Vagina (tissue), 2 donors: ENCODE measurements around the gene CCT6B. TPM values are rescaled to one million over a fixed set of nuclear protein-coding genes. Genes with fewer than 3 reads are reported as not detected.

ENCODE experiments used
- DNase-seq, 2 donors: peaks; one replicate each; pipeline ENCODE4 v3.0.0-alpha.2; 2017; ENCODE audit errors: extremely low spot score in 2 of 2
- H3K27ac ChIP-seq: fragments of 200-600 bp; sonication (generic); one replicate; pipeline ENCODE4 v1.5.1; 2019
- H3K27me3 ChIP-seq: fragments of 200-600 bp; sonication (generic); one replicate; pipeline ENCODE4 v1.5.1; 2019
- H3K36me3 ChIP-seq, 2 donors: fragments of 200-600 bp; sonication (generic); one replicate each; pipeline ENCODE4 v1.5.1; 2017 to 2019
- H3K4me1 ChIP-seq: fragments of 200-600 bp; sonication (generic); one replicate; pipeline ENCODE4 v1.5.1; 2019
- H3K4me3 ChIP-seq, 2 donors: fragments of 200-600 bp; sonication (generic); 1 replicate in 1 of 2; 2 replicates in 1 of 2; pipeline ENCODE4 v1.5.1; 2016 to 2019
- H3K9me3 ChIP-seq: fragments of 200-600 bp; sonication (generic); one replicate; pipeline ENCODE4 v1.5.1; 2019
- POLR2A ChIP-seq, 2 donors: fragments of 450-650 bp; IDR thresholded peaks; one replicate each; pipeline ENCODE4 v1.6.1; 2017; ENCODE audit warnings: antibody characterized with exemption in 2 of 2, mild to moderate bottlenecking in 2 of 2, moderate library complexity in 2 of 2
- POLR2AphosphoS5 ChIP-seq, 2 donors: sonication (generic); formaldehyde crosslinking; IDR thresholded peaks; one replicate each; pipeline ENCODE4 v1.9.0; 2017; ENCODE audit warnings: antibody characterized with exemption in 2 of 2, mild to moderate bottlenecking in 2 of 2, low read depth in 1 of 2; ENCODE audit not compliant: insufficient read depth in 1 of 2
- intact Hi-C: fragments of 100-400 bp; cut with DNase I; formaldehyde crosslinking; loops from one replicate; pipeline ENCODE4 v1.15.1; 2023
- total RNA-seq: library from RNA; depleted of rRNA; stranded (reverse); fragments of >200 nt; gene quantifications from one replicate; pipeline ENCODE4 v1.2.3, GENCODE V29; 2016
- TF ChIP-seq, protein P1 (sequence below), 3 experiments: fragments of 450-650 bp in 2 of 3; fragments of 200-600 bp in 1 of 3; sonication (generic) in 1 of 3; IDR thresholded peaks; one replicate each; pipeline ENCODE4 v1.5.1; 2017 to 2019; ENCODE audit warnings: antibody characterized with exemption in 3 of 3, mild to moderate bottlenecking in 2 of 3, moderate library complexity in 2 of 3

CCT6B gene
- total RNA-seq, 1 donor from 2014 or later = 1.7 TPM

- intact Hi-C loops = no loop called here
These were observed 36.1 kb upstream of the CCT6B start for GRCh38 chr17:34997355-34997862.

DNA sequence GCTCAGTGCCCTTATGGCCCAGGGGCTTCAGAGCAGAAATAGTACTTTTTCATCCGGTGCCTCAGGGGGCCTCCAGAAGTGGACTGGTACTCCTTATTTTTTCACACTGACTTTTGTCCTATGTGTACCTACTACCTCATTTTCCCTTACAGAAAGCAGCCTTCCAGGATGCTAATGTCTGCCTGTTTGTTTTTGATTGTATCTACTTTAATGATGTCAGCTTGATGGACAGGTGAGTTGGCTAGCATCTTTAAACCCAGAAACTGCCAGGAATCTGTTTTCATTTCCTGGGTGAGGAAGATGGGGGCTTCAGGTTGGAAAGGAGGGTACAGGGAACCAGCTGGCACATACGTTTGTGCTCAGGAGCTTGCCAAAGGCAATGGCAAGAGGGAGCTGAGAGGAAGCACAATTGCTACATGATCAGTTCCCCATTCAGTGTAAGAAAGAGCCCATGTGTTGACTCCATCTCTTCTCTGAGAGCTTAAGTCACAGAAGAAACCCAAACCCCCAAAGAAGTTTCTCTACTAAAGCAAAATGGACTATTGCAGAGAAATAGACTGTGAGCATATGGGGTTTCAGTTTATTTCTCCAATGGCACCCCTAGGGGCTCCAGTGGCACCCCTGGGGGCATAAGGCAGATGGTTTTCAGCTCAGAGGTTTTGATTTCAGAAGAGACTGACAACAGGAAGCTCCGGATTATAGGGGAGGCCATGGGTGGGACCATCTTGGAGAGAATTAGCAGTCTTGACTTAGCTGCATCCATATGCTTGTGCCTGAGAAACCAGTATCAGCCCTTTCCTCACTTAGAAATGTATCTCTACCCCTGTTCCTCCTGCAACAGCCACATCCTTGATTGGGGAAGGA is 35.4 kb upstream of the CCT6B start:
- TF ChIP-seq POLR2AphosphoS5 (IDR thresholded peaks at IDR 0.05; ENCODE audit: insufficient read depth in 1 of 2, low read depth in 1 of 2) = no peak
- TF ChIP-seq, protein P1, sequence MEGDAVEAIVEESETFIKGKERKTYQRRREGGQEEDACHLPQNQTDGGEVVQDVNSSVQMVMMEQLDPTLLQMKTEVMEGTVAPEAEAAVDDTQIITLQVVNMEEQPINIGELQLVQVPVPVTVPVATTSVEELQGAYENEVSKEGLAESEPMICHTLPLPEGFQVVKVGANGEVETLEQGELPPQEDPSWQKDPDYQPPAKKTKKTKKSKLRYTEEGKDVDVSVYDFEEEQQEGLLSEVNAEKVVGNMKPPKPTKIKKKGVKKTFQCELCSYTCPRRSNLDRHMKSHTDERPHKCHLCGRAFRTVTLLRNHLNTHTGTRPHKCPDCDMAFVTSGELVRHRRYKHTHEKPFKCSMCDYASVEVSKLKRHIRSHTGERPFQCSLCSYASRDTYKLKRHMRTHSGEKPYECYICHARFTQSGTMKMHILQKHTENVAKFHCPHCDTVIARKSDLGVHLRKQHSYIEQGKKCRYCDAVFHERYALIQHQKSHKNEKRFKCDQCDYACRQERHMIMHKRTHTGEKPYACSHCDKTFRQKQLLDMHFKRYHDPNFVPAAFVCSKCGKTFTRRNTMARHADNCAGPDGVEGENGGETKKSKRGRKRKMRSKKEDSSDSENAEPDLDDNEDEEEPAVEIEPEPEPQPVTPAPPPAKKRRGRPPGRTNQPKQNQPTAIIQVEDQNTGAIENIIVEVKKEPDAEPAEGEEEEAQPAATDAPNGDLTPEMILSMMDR (IDR thresholded peaks at IDR 0.05) = no peak
- no peak for TF ChIP-seq POLR2A (IDR thresholded peaks at IDR 0.05)
- Histone ChIP-seq H3K36me3 (peaks cover 0 to 35% of the 10 kb centered on the region in 2 donors), H3K9me3 (no peaks in the 10 kb centered on the region), H3K27ac (peak overlapping the region; percentile 38), H3K4me3 (no peak overlapping the region), H3K4me1 (peaks cover 19% of the 10 kb centered on the region), H3K27me3 (no peaks in the 10 kb centered on the region)
- no peak for DNase-seq
- intact Hi-C loops = no loop called here

More at GRCh38 chr17:34997355-34997862, 36.1 kb upstream of the CCT6B start:
- peaks cover 0 to 36% of the 10 kb centered on the region in 2 donors for H3K36me3 ChIP-seq
- H3K27ac ChIP-seq = peak overlapping the region; percentile 53
- no peaks in the 10 kb centered on the region for H3K9me3 ChIP-seq
- no peaks in the 10 kb centered on the region for H3K27me3 ChIP-seq
- DNase-seq = no peak
- H3K4me3 ChIP-seq = no peak overlapping the region
- peaks cover 19% of the 10 kb centered on the region for H3K4me1 ChIP-seq
- TF ChIP-seq, protein P1 (IDR thresholded peaks at IDR 0.05) = no peak
- TF ChIP-seq POLR2A (IDR thresholded peaks at IDR 0.05) = no peak
- no peak for TF ChIP-seq POLR2AphosphoS5 (IDR thresholded peaks at IDR 0.05; ENCODE audit: insufficient read depth in 1 of 2, low read depth in 1 of 2)

GRCh38 chr17:34993031-34993430 is 31.8 kb upstream of the CCT6B start:
- no peak for DNase-seq
- Histone ChIP-seq H3K9me3 (no peaks in the 10 kb centered on the region), H3K27ac (no peak overlapping the region), H3K4me1 (peaks cover 15% of the 10 kb centered on the region), H3K4me3 (no peak overlapping the region), H3K27me3 (no peaks in the 10 kb centered on the region), H3K36me3 (peaks cover 0 to 56% of the 10 kb centered on the region in 2 donors)
- no peak for TF ChIP-seq POLR2AphosphoS5 (IDR thresholded peaks at IDR 0.05; ENCODE audit: insufficient read depth in 1 of 2, low read depth in 1 of 2)
- TF ChIP-seq POLR2A (IDR thresholded peaks at IDR 0.05) = no peak
- TF ChIP-seq, protein P1 (IDR thresholded peaks at IDR 0.05) = no peak
- intact Hi-C loops = no loop called here

- H3K4me3 ChIP-seq = no peak overlapping the region
- peaks cover 1% of the 10 kb centered on the region for H3K4me1 ChIP-seq
- intact Hi-C loops = no loop called here
- H3K36me3 ChIP-seq = peaks cover 0 to 60% of the 10 kb centered on the region in 2 donors
- no peak for TF ChIP-seq POLR2AphosphoS5 (IDR thresholded peaks at IDR 0.05; ENCODE audit: insufficient read depth in 1 of 2, low read depth in 1 of 2)
- TF ChIP-seq, protein P1 (IDR thresholded peaks at IDR 0.05) = no peak
- TF ChIP-seq POLR2A (IDR thresholded peaks at IDR 0.05) = no peak
- no peak for DNase-seq
- no peaks in the 10 kb centered on the region for H3K9me3 ChIP-seq
- no peaks in the 10 kb centered on the region for H3K27me3 ChIP-seq
- H3K27ac ChIP-seq = no peak overlapping the region
These were observed 30.3 kb upstream of the CCT6B start for GRCh38 chr17:34991606-34992005.

- no peak for TF ChIP-seq POLR2AphosphoS5 (IDR thresholded peaks at IDR 0.05; ENCODE audit: insufficient read depth in 1 of 2, low read depth in 1 of 2)
- TF ChIP-seq, protein P1 (IDR thresholded peaks at IDR 0.05) = no peak
- no peak for TF ChIP-seq POLR2A (IDR thresholded peaks at IDR 0.05)
- Histone ChIP-seq H3K4me1 (no peaks in the 10 kb centered on the region), H3K4me3 (no peak overlapping the region), H3K9me3 (no peaks in the 10 kb centered on the region), H3K27me3 (no peaks in the 10 kb centered on the region), H3K27ac (no peak overlapping the region), H3K36me3 (peaks cover 0 to 65% of the 10 kb centered on the region in 2 donors)
- intact Hi-C loops = no loop called here
- DNase-seq = no peak
These were observed 29.7 kb upstream of the CCT6B start for GRCh38 chr17:34990921-34991365.
